ENCODE data around the gene IBSP. TPM values are rescaled to one million over a fixed set of nuclear protein-coding genes. Genes with fewer than 3 reads are reported as not detected.
A peak's percentile ranks its signal among the peaks of the same experiment; 100 is the strongest.

The IBSP gene, protein sequence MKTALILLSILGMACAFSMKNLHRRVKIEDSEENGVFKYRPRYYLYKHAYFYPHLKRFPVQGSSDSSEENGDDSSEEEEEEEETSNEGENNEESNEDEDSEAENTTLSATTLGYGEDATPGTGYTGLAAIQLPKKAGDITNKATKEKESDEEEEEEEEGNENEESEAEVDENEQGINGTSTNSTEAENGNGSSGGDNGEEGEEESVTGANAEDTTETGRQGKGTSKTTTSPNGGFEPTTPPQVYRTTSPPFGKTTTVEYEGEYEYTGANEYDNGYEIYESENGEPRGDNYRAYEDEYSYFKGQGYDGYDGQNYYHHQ
- total RNA-seq = under 1 TPM in 2 of 9 donors, not detected in 7; 0.19 to 0.50 TPM
- polyA plus RNA-seq = not detected
- long read RNA-seq, donor 1 = 0 reads
- long read RNA-seq, donor 2, partial matches to known transcripts = 0 of 1 reads
- long read RNA-seq, donor 2, other reads (novel, unspliced or antisense) = 0 of 1 reads
- long read RNA-seq, donor 3, partial matches to known transcripts = 0 of 1 reads
- long read RNA-seq, donor 3, other reads (novel, unspliced or antisense) = 0 of 1 reads

DNA sequence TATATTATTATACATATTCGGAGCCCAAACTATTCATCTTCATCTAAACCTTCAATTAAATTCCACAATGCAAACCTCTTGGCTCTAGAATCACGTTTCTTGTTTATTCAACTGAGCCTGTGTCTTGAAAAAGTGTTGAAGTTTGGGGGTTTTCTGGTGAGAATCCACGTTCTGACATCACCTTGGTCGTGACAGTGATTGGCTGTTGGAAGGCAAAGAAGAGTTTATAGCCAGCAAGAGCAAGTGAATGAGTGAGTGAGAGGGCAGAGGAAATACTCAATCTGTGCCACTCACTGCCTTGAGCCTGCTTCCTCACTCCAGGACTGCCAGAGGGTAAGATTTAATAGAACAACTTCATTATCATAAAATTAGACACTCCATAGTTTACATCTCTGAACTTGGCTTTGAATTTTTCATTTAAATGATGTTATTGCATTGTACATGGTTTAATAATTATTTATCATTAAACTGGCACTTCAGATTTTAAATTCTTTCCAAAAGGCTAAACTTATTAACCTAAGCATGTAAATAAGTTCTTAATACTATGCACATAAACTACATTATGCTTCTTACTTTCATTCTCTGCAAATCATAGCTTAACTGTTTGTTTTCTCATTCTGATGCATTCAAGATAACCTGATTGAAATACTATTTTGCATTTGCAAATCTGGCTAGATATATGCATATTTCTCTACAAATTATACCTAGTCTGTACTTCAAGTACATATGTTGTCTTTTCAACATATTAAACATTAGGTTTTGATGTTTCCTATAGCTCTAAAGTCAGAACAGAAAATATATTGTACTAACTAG is at the start of gene IBSP:
Gene IBSP (plus strand): TSS at position 254 of the 813 bp plus-strand sequence. CDS start 2,808 bp downstream, outside the sequence.
- no peaks in the 10 kb centered on the region for H3K27me3 ChIP-seq
- no peaks in the 10 kb centered on the region for H3K36me3 ChIP-seq
- no peak within 1 kb of the TSS for H3K4me3 ChIP-seq
- 55 to 63% (median 60%) methylated on average over 4 of the region's 4 CpGs for WGBS, 4 donors
- H3K4me1 ChIP-seq = no peaks in the 10 kb centered on the region
- DNase-seq (no peak), ATAC-seq (no peak)
- H3K9me3 ChIP-seq = no peaks in the 10 kb centered on the region
- intact Hi-C loops (cut with DNase I) = no loop called here
- TF ChIP-seq POLR2A (IDR thresholded peaks at IDR 0.05) = no peak
- TF ChIP-seq, protein P1, sequence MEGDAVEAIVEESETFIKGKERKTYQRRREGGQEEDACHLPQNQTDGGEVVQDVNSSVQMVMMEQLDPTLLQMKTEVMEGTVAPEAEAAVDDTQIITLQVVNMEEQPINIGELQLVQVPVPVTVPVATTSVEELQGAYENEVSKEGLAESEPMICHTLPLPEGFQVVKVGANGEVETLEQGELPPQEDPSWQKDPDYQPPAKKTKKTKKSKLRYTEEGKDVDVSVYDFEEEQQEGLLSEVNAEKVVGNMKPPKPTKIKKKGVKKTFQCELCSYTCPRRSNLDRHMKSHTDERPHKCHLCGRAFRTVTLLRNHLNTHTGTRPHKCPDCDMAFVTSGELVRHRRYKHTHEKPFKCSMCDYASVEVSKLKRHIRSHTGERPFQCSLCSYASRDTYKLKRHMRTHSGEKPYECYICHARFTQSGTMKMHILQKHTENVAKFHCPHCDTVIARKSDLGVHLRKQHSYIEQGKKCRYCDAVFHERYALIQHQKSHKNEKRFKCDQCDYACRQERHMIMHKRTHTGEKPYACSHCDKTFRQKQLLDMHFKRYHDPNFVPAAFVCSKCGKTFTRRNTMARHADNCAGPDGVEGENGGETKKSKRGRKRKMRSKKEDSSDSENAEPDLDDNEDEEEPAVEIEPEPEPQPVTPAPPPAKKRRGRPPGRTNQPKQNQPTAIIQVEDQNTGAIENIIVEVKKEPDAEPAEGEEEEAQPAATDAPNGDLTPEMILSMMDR (IDR thresholded peaks at IDR 0.05) = no peak
- H3K27ac ChIP-seq = no peak within 1 kb of the TSS

DNA sequence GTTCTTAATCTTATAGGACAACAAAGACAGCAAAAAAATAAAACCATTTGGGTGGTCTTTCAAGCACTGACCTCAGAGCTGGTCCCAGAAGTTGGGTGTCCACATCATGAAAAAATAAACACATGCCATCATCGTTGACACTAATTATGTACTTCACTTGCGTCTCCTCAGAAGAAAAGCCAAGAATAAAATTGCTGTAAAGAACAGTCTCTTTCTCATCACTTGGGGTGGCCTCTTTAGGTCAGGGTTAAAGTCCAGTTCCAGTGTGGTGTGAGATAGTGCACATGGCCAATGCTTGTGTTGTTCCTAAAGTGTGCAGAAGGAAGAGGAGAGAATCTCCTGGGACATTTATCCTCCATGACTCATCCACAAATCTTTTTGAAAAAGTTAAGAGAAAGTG is 49.5 kb upstream of the IBSP start:
- ATAC-seq = peak in 1 of 4 donors; percentile 41
- WGBS, 4 donors = 61 to 85% (median 69%) methylated on average over 2 of the region's 2 CpGs
- no peaks in the 10 kb centered on the region for H3K36me3 ChIP-seq

DNA sequence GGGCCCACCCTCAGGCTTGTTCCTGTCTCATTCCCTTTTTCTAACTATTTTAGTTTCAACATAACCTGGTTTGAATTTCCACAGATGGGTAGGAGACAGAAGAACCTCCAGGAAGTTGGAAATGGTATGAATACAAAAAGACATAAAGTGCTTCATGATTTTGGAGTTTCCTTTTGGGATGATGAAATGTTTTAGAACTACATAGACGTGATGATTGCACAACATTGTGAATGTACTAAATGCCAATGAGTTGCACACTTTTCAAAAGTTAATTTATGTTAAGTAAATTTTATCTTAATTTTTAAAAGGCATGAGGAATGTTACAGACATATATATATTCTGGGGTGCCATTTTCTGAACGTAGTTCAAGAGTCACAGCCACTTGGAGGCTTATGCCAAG is 41.1 kb upstream of the IBSP start:
- Histone ChIP-seq H3K27me3 (no peaks in the 10 kb centered on the region), H3K27ac (no peak overlapping the region), H3K4me1 (no peaks in the 10 kb centered on the region), H3K4me3 (no peak overlapping the region), H3K9me3 (no peaks in the 10 kb centered on the region), H3K36me3 (no peaks in the 10 kb centered on the region)
- DNase-seq (no peak), ATAC-seq (no peak)
- 37 to 73% (median 53%) methylated on average over 2 of the region's 2 CpGs for WGBS, 4 donors
- intact Hi-C loops (cut with DNase I) = no loop called here
- TF ChIP-seq, protein P1 (IDR thresholded peaks at IDR 0.05) = no peak
- TF ChIP-seq POLR2A (IDR thresholded peaks at IDR 0.05) = no peak

More for the DNA sequence above, 49.5 kb upstream of the IBSP start:
- no peak for TF ChIP-seq POLR2A (IDR thresholded peaks at IDR 0.05)
- TF ChIP-seq, protein P1 (IDR thresholded peaks at IDR 0.05) = no peak
- Histone ChIP-seq H3K27ac (no peak overlapping the region), H3K9me3 (peaks cover 0 to 5% (median 0%) of the 10 kb centered on the region in 12 donors), H3K4me1 (no peaks in the 10 kb centered on the region), H3K27me3 (no peaks in the 10 kb centered on the region), H3K4me3 (no peak overlapping the region)
- intact Hi-C loops (cut with DNase I) = no loop called here
- no peak for DNase-seq

DNA sequence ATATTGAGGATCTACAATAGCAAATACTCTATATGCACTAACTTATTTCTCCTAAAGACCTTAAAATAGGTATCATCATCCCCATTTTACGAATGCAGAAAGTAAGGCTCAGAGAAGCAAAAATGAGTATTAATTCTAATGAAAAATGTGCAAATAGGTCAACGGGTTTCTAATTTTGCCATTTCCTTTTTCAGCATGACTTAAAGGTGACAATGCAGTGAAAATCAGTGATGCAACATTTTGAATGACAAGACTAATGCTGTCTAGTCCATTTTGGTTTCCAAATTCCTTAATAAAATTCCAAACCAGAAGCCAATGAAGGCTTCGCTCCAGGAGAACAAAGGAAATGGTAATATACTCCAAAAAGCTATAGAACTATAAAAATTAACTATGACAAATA is 37.0 kb upstream of the IBSP start:
- Histone ChIP-seq H3K4me3 (no peak overlapping the region), H3K36me3 (no peaks in the 10 kb centered on the region), H3K9me3 (no peaks in the 10 kb centered on the region), H3K27ac (no peak overlapping the region), H3K27me3 (no peaks in the 10 kb centered on the region), H3K4me1 (no peaks in the 10 kb centered on the region)
- TF ChIP-seq POLR2A (IDR thresholded peaks at IDR 0.05) = no peak
- TF ChIP-seq, protein P1 (IDR thresholded peaks at IDR 0.05) = no peak
- ATAC-seq (no peak), DNase-seq (no peak)
- WGBS, 4 donors = 85 to 90% (median 88%) methylated on average over 3 of the region's 3 CpGs
- intact Hi-C loops (cut with DNase I) = no loop called here

Measured in heart left ventricle (tissue), 16 donors.